Glutamatergic neuron (in vitro differentiated cells): ENCODE measurements around the gene ZNG1F. TPM values are rescaled to one million over a fixed set of nuclear protein-coding genes. Genes with fewer than 3 reads are reported as not detected.
"Not testable (repeated sequence)": the region's sequence is repeated elsewhere in the genome, so short reads cannot be mapped to it uniquely, and the experiment has no call there.

Experiments
- DNase-seq: peaks from one replicate; pipeline ENCODE4 v3.0.0; 2022
- H3K27ac Mint-ChIP-seq: one replicate; pipeline ENCODE4 v1.8.0; 2020; ENCODE audit warnings: mild to moderate bottlenecking, mixed read lengths, inconsistent platforms; ENCODE audit not compliant: unreplicated experiment
- H3K27me3 Mint-ChIP-seq: one replicate; pipeline ENCODE4 v1.8.0; 2020; ENCODE audit warnings: mild to moderate bottlenecking, moderate library complexity, mixed read lengths, inconsistent platforms; ENCODE audit not compliant: unreplicated experiment
- H3K36me3 Mint-ChIP-seq: one replicate; pipeline ENCODE4 v1.8.0; 2020; ENCODE audit warnings: mild to moderate bottlenecking, mixed read lengths, inconsistent platforms; ENCODE audit not compliant: unreplicated experiment
- H3K4me1 Mint-ChIP-seq: one replicate; pipeline ENCODE4 v1.8.0; 2020; ENCODE audit warnings: mild to moderate bottlenecking, low read depth, mixed read lengths, inconsistent platforms; ENCODE audit not compliant: unreplicated experiment
- H3K4me3 Mint-ChIP-seq: one replicate; pipeline ENCODE4 v1.8.0; 2020; ENCODE audit warnings: mild to moderate bottlenecking, mixed read lengths, inconsistent platforms; ENCODE audit not compliant: unreplicated experiment
- H3K9me3 Mint-ChIP-seq: one replicate; pipeline ENCODE4 v1.8.0; 2020; ENCODE audit warnings: mild to moderate bottlenecking, moderate library complexity, mixed read lengths, inconsistent platforms; ENCODE audit not compliant: unreplicated experiment
- total RNA-seq: library from RNA; stranded (reverse); fragmentation: NEBNext Ultra II Directional; extraction: Animal tissue kit (Norgen Biotek cat#: 25700); gene quantifications from one replicate; pipeline ENCODE4 v1.2.1, GENCODE V29; 2021; ENCODE audit not compliant: unreplicated experiment

Gene ZNG1F
- total RNA-seq, 1 donor from 2014 or later = 7.5 TPM

- H3K4me3 Mint-ChIP-seq, H3K27me3 Mint-ChIP-seq: not testable (repeated sequence)
These were observed 64.6 kb downstream of the ZNG1F start for GRCh38 chr9:41124250-41125108.

GRCh38 chr9:41123812-41124211, 65.3 kb downstream of the ZNG1F start:
- not testable (repeated sequence) for H3K9me3 Mint-ChIP-seq, H3K4me3 Mint-ChIP-seq, H3K36me3 Mint-ChIP-seq, H3K27me3 Mint-ChIP-seq, DNase-seq, H3K27ac Mint-ChIP-seq, H3K4me1 Mint-ChIP-seq

More at GRCh38 chr9:41124250-41125108, 64.6 kb downstream of the ZNG1F start:
- not testable (repeated sequence) for H3K4me1 Mint-ChIP-seq, H3K27ac Mint-ChIP-seq, DNase-seq, H3K36me3 Mint-ChIP-seq, H3K9me3 Mint-ChIP-seq

- H3K27me3 Mint-ChIP-seq, DNase-seq, H3K4me3 Mint-ChIP-seq, H3K4me1 Mint-ChIP-seq, H3K9me3 Mint-ChIP-seq, H3K27ac Mint-ChIP-seq, H3K36me3 Mint-ChIP-seq: not testable (repeated sequence)
These were observed 65.7 kb downstream of the ZNG1F start for GRCh38 chr9:41123396-41123795.

GRCh38 chr9:41120696-41121095, 68.4 kb downstream of the ZNG1F start:
- not testable (repeated sequence) for DNase-seq, H3K4me1 Mint-ChIP-seq

GRCh38 chr9:41119719-41120118, 69.4 kb downstream of the ZNG1F start:
- H3K27ac Mint-ChIP-seq, H3K36me3 Mint-ChIP-seq, H3K4me1 Mint-ChIP-seq, H3K27me3 Mint-ChIP-seq, H3K9me3 Mint-ChIP-seq, DNase-seq, H3K4me3 Mint-ChIP-seq: not testable (repeated sequence)

More at GRCh38 chr9:41120696-41121095, 68.4 kb downstream of the ZNG1F start:
- H3K9me3 Mint-ChIP-seq, H3K27me3 Mint-ChIP-seq, H3K36me3 Mint-ChIP-seq, H3K27ac Mint-ChIP-seq, H3K4me3 Mint-ChIP-seq: not testable (repeated sequence)

GRCh38 chr9:41119311-41119710, 69.8 kb downstream of the ZNG1F start:
- not testable (repeated sequence) for H3K4me1 Mint-ChIP-seq, H3K27ac Mint-ChIP-seq, DNase-seq, H3K27me3 Mint-ChIP-seq, H3K9me3 Mint-ChIP-seq, H3K36me3 Mint-ChIP-seq, H3K4me3 Mint-ChIP-seq

GRCh38 chr9:41113348-41113747, 75.8 kb downstream of the ZNG1F start:
- not testable (repeated sequence) for H3K27ac Mint-ChIP-seq, H3K36me3 Mint-ChIP-seq, H3K27me3 Mint-ChIP-seq, H3K9me3 Mint-ChIP-seq, DNase-seq, H3K4me1 Mint-ChIP-seq, H3K4me3 Mint-ChIP-seq

- not testable (repeated sequence) for H3K27me3 Mint-ChIP-seq, H3K4me1 Mint-ChIP-seq, H3K27ac Mint-ChIP-seq, H3K4me3 Mint-ChIP-seq, DNase-seq, H3K36me3 Mint-ChIP-seq, H3K9me3 Mint-ChIP-seq
These were observed 77.7 kb downstream of the ZNG1F start for GRCh38 chr9:41111414-41111813.

GRCh38 chr9:41110913-41111312, 78.2 kb downstream of the ZNG1F start:
- not testable (repeated sequence) for H3K36me3 Mint-ChIP-seq, H3K4me1 Mint-ChIP-seq, H3K9me3 Mint-ChIP-seq, H3K4me3 Mint-ChIP-seq, H3K27me3 Mint-ChIP-seq, H3K27ac Mint-ChIP-seq, DNase-seq

- H3K4me3 Mint-ChIP-seq = not testable (repeated sequence)
These were observed 79.9 kb downstream of the ZNG1F start for GRCh38 chr9:41109253-41109652.

GRCh38 chr9:41108816-41109215, 80.3 kb downstream of the ZNG1F start:
- not testable (repeated sequence) for DNase-seq, H3K27me3 Mint-ChIP-seq, H3K4me1 Mint-ChIP-seq, H3K4me3 Mint-ChIP-seq, H3K27ac Mint-ChIP-seq, H3K36me3 Mint-ChIP-seq, H3K9me3 Mint-ChIP-seq

More at GRCh38 chr9:41109253-41109652, 79.9 kb downstream of the ZNG1F start:
- not testable (repeated sequence) for H3K27ac Mint-ChIP-seq, H3K27me3 Mint-ChIP-seq, H3K36me3 Mint-ChIP-seq, H3K4me1 Mint-ChIP-seq, DNase-seq, H3K9me3 Mint-ChIP-seq

GRCh38 chr9:41106472-41107116, 82.5 kb downstream of the ZNG1F start:
- not testable (repeated sequence) for H3K27ac Mint-ChIP-seq, H3K4me3 Mint-ChIP-seq, H3K4me1 Mint-ChIP-seq, DNase-seq, H3K27me3 Mint-ChIP-seq, H3K36me3 Mint-ChIP-seq, H3K9me3 Mint-ChIP-seq
